GM12892 (cell line): ENCODE measurements around the gene DUS3L.

Experiments
- POLR2A ChIP-seq: IDR thresholded peaks from 2 replicates; pipeline ENCODE4 v1.6.1; 2011; ENCODE audit warnings: low read depth, low read length, control low read depth
- POLR2AphosphoS5 ChIP-seq: IDR thresholded peaks from 2 replicates; pipeline ENCODE4 v1.6.1; 2011; ENCODE audit warnings: low read depth, low read length, control low read depth
- TAF1 ChIP-seq: IDR thresholded peaks from 2 replicates; pipeline ENCODE4 v1.6.1; 2011; ENCODE audit warnings: low read depth, mild to moderate bottlenecking, control low read depth, low read length, borderline replicate concordance

- no peak for TF ChIP-seq POLR2AphosphoS5
- TF ChIP-seq TAF1 = no peak
- TF ChIP-seq POLR2A = no peak
These were observed 41.5 kb downstream of the DUS3L start for GRCh38 chr19:5749505-5749904.
